ENCODE measurements around the gene CCL25. TPM values are rescaled to one million over a fixed set of nuclear protein-coding genes. Genes with fewer than 3 reads are reported as not detected.
A peak's percentile ranks its signal among the peaks of the same experiment; 100 is the strongest.
"Not testable (repeated sequence)": the region's sequence is repeated elsewhere in the genome, so short reads cannot be mapped to it uniquely, and the experiment has no call there.

CCL25 gene
- total RNA-seq, 2 experiments from 2014 or later = not detected

DNA sequence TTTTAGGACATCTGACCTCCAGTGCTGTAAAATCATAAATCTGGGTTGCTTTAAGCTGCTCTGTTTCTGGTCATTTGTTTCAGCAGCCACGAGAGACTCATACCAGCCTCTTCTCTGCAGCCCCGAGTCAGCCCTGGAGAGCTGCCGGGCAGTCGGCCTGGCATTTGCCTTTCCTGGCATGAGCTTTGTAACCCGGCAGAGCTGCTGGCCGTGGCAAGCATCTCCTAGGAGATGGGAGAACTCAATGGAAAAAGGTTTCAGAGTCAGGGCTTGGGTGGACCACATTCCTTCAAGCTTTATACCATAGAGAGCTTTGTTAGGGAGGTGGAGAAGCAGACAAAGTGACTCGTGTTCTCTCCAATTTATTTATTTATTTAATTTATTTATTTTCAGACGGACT lies 21.6 kb upstream of the CCL25 start:
- ChIA-PET CTCF (interaction anchor here (0.6 kb wide), 1 partner anchor 323 kb away, joined by 3 read pairs; no protein-coding TSS in a partner anchor), POLR2A (no interaction called here)
- Mint-ChIP-seq H3K4me1 (no peaks in the 10 kb centered on the region), H3K9me3 (no peaks in the 10 kb centered on the region), H3K27ac (no peak overlapping the region), H3K27me3 (peaks cover 5% of the 10 kb centered on the region), H3K4me3 (no peak overlapping the region), H3K36me3 (ENCODE audit: low read depth) (no peaks in the 10 kb centered on the region)
- DNase-seq = no peak

DNA sequence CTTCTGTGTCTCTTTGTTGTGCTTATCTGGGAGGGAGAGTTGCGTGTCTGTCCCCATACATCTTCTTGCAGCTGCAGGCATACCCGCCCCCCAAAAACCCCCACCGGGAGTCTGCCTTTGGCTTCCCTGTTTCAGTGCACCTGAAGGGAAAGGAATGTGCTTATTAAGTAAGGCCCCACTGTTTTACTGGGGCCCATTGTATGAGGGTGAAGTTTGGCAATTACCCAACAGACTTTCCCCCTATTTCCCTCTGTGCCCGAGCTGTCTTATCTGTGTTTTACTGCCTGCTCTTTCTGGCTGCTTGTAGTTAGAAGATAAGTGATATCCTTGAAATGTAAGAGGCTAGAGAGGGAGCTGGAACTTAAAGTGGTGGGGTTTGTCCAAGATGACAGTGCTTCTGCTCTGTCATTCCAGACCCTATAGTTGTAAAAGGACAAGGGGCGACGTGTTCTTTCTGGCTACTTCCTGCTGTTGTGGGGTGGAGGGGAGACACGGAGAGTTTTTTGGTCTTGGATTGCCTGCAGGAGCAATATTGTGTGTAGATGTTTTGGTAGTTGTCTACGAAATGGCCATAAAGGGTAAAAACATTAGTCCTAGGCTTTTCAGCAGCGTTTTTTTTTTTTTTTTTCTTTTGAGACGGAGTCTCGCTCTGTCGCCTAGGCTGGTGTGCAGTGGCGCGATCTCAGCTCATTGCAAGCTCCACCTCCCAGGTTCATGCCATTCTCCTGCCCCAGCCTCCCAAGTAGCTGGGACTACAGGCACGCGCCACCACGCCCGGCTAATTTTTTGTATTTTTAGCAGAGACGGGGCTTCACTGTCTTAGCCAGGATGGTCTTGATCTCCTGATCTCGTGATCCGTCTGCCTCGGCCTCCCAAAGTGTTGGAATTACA lies 19.0 kb upstream of the CCL25 start:
- H3K4me3 Mint-ChIP-seq; H3K27me3 Mint-ChIP-seq; H3K4me1 Mint-ChIP-seq; H3K9me3 Mint-ChIP-seq; POLR2A ChIA-PET; H3K27ac Mint-ChIP-seq; H3K36me3 Mint-ChIP-seq (ENCODE audit: low read depth); DNase-seq; CTCF ChIA-PET: not testable (repeated sequence)

DNA sequence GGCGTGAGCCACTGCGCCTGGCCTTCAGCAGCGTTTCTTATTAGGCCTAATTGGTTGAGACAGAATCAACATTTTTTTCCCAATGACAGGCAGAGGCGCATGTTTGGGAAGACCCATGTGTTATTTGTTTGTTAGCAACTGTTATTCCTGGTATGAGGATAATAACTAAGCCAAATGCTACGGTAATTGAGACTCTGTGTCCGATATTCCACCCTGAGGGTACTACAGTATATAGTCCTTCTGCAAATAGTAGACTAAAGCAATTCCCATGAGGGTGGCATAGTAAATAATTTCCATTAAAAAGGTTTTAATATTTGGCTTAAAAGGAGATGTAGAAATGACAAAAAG lies 18.4 kb upstream of the CCL25 start:
- POLR2A ChIA-PET = no interaction called here
- H3K4me3 Mint-ChIP-seq = no peak overlapping the region
- no peaks in the 10 kb centered on the region for H3K4me1 Mint-ChIP-seq
- peaks cover 7% of the 10 kb centered on the region for H3K27me3 Mint-ChIP-seq
- H3K9me3 Mint-ChIP-seq = no peaks in the 10 kb centered on the region
- H3K36me3 Mint-ChIP-seq (ENCODE audit: low read depth) = no peaks in the 10 kb centered on the region
- H3K27ac Mint-ChIP-seq = no peak overlapping the region
- CTCF ChIA-PET = no interaction called here
- no peak for DNase-seq

DNA sequence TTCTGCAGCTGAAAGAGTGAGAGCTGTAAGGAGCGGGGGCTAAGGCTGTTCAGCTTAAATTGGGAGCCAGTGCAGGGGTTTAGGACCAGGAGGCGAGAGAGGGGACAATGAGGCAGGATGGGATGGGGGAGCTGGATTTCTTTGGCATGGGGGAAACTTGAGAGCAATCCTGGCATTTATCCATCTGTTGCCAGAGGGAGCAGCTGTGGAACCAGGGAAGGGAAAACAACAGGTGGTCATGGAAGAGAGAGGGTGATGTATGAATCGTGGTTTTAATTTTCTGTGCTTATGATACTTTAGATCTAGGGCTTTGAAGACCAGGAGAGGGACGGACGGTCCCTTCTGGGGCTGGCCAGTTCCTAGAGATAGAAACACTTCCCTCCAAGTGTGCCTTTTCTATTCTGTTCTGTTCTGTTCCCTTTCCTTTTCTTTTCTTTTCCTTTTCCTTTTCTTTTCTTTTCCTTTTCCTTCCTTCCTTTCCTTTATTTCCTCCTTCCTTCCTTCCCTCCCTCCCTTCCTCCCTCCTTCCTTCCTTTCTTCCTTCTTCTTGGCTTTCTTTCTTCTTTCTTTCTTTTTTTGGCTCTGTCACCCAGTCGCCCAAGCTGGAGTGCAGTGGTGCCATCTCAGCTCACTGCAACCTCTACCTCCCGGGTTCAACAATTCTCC lies 16.0 kb upstream of the CCL25 start:
- Mint-ChIP-seq H3K9me3 (no peaks in the 10 kb centered on the region), H3K4me1 (no peaks in the 10 kb centered on the region), H3K4me3 (no peak overlapping the region), H3K27ac (no peak overlapping the region), H3K27me3 (peaks cover 7% of the 10 kb centered on the region), H3K36me3 (ENCODE audit: low read depth) (no peaks in the 10 kb centered on the region)
- ChIA-PET CTCF (no interaction called here), POLR2A (no interaction called here)
- DNase-seq = no peak

DNA sequence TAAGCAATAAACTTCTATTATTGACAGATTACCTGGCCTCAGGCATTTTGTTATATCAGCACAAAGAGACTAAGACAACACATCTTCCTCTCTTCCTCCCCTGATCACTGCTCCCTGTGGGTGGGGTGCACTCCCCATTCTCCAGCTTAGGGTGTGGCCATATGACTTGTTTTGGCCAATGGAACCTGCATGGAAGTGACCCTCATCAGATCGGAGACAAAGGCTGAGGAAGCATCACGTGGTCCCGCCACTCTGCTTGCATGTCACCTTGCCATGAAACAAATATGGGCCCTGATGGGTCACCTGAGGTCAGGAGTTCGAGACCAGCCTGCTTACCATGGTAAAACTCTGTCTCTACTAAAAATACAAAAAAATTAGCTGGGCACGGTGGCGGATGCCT lies 13.7 kb upstream of the CCL25 start:
- Mint-ChIP-seq H3K27me3 (peaks cover 7% of the 10 kb centered on the region), H3K4me3 (no peak overlapping the region), H3K9me3 (no peaks in the 10 kb centered on the region), H3K36me3 (ENCODE audit: low read depth) (no peaks in the 10 kb centered on the region), H3K4me1 (no peaks in the 10 kb centered on the region), H3K27ac (no peak overlapping the region)
- no peak for DNase-seq
- ChIA-PET POLR2A (no interaction called here), CTCF (no interaction called here)

DNA sequence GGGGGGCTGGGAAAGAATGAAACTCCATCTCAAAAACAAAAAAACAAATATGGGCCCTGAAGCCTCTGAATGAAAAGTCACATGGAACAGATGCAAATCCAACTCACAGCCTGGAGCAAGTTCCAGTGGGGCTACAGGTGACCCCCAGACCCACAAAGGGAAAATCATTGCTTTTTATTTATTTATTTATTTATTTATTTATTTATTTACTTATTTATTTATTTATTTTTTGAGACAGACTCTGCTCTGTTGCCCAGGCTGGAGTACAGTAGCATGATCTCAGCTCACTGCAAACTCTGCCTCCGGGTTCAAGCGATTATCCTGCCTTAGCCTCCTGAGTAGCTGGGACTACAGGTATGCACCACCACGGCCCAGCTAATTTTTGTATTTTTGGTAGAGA lies 13.3 kb upstream of the CCL25 start:
- CTCF ChIA-PET = no interaction called here
- no peaks in the 10 kb centered on the region for H3K4me1 Mint-ChIP-seq

DNA sequence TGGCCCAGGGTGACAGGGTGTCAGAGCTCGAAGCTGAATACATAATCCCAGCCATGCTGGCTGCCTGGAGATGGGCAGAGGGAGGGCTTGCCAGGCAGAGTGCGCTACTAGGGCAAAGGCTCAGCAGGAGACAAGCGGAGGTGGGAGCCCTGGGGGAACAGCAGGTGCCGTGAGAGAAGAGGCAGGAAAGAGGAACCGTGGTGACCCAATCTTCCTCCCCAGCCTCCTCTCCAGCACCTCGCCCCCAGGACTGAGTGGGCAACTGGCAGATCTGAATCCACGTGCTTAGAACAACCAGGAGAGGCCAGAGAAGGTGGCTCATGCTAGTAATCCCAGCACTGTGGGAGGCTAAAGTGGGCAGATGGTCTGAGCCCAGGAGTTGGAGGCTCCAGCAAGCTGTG lies 11.0 kb upstream of the CCL25 start:
- Mint-ChIP-seq H3K27me3 (peaks cover 2% of the 10 kb centered on the region), H3K27ac (no peak overlapping the region), H3K9me3 (no peaks in the 10 kb centered on the region), H3K4me3 (no peak overlapping the region), H3K4me1 (no peaks in the 10 kb centered on the region), H3K36me3 (ENCODE audit: low read depth) (no peaks in the 10 kb centered on the region)
- CTCF ChIA-PET = interaction anchor here (1.0 kb wide), 1 partner anchor 212 kb away, joined by 3 read pairs; no protein-coding TSS in a partner anchor
- POLR2A ChIA-PET = no interaction called here
- no peak for DNase-seq

More for the DNA sequence above, 13.3 kb upstream of the CCL25 start:
- H3K27ac Mint-ChIP-seq = no peak overlapping the region
- peaks cover 3% of the 10 kb centered on the region for H3K27me3 Mint-ChIP-seq
- DNase-seq = no peak
- no peaks in the 10 kb centered on the region for H3K36me3 Mint-ChIP-seq (ENCODE audit: low read depth)
- no peaks in the 10 kb centered on the region for H3K9me3 Mint-ChIP-seq
- POLR2A ChIA-PET = no interaction called here
- H3K4me3 Mint-ChIP-seq = no peak overlapping the region

DNA sequence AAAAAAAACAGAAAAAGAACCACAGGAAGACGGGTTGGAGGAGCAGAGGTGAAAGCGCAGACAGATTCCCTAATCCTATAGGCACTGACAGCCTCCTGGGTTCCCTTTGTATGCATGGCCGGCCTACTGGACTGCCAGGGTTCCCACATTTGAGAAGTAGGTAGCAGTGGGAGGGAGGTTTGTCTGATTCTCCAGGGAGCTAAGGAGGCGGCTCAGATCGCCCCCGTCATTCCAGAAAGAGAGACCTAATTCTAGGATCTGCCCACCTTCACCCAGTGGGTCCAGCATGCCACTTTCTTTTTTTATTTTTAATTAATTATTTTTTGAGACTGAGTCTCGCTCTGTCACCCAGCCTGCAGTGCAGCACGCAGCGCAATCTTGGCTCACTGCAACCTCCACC lies 9.7 kb upstream of the CCL25 start:
- Mint-ChIP-seq H3K36me3 (ENCODE audit: low read depth) (no peaks in the 10 kb centered on the region), H3K4me3 (no peak overlapping the region), H3K4me1 (peaks cover 5% of the 10 kb centered on the region), H3K9me3 (no peaks in the 10 kb centered on the region), H3K27me3 (peaks cover 4% of the 10 kb centered on the region), H3K27ac (no peak overlapping the region)
- POLR2A ChIA-PET = no interaction called here
- no peak for DNase-seq
- CTCF ChIA-PET = no interaction called here

DNA sequence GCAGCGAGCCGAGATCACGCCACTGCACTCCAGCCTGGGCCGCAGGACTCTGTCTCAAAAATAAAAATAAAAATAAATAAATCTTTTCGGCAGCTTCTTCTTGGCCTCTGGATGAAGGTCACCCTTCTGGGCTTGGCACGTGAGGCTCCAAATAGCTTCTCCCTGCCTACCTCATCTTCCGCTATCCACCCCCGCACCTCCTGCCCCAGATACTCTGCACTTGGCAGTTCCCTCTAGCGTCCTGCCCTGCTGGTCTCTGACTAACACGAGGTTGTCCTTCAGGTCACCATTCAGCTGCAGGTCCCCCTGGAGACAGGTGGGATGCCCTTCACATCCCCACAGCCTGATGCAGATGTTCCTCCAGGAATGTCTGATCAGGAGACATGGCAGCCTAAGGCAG lies 8.5 kb upstream of the CCL25 start:
- CTCF ChIA-PET = no interaction called here

DNA sequence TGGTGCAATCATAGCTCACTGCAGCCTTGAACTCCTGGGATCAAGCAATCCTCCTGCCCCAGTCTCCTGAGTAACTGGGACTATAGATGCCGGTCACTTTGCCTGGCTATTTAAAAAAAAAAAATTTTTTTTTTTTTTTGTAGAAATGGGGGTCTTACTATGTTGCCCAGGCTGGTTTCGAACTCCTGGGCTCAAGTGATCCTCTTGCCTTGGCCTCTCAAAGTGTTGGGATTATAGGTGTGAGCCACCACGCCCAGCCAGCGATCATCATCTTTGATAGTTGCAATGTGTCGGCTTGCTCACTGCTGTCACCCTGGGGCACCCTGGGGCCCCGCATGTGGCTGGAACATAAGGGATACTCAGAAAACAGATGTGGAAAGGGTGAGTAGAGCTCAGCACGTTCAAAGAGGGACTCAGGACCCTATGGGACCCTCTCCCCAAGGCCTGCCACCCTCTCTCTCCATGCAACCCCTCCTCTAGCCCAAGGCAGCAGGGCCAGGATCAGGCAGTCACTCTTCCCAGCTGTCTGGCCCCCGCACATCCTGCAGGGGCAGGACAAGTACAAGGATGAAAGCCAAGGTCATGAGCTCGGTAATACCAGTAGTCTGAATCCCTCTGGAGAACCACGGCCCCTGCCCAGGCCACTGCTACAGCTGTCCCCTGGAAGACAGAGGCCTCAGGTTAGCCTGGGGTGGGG lies 6.5 kb upstream of the CCL25 start:
- CTCF ChIA-PET = interaction anchor here (2.4 kb wide), 1 partner anchor 102 kb away, joined by 5 read pairs; no protein-coding TSS in a partner anchor

More for the DNA sequence above, 8.5 kb upstream of the CCL25 start:
- Mint-ChIP-seq H3K4me1 (peaks cover 5% of the 10 kb centered on the region), H3K36me3 (ENCODE audit: low read depth) (no peaks in the 10 kb centered on the region), H3K4me3 (no peak overlapping the region), H3K27me3 (peaks cover 4% of the 10 kb centered on the region), H3K9me3 (no peaks in the 10 kb centered on the region), H3K27ac (no peak overlapping the region)
- DNase-seq = no peak
- POLR2A ChIA-PET = no interaction called here

DNA sequence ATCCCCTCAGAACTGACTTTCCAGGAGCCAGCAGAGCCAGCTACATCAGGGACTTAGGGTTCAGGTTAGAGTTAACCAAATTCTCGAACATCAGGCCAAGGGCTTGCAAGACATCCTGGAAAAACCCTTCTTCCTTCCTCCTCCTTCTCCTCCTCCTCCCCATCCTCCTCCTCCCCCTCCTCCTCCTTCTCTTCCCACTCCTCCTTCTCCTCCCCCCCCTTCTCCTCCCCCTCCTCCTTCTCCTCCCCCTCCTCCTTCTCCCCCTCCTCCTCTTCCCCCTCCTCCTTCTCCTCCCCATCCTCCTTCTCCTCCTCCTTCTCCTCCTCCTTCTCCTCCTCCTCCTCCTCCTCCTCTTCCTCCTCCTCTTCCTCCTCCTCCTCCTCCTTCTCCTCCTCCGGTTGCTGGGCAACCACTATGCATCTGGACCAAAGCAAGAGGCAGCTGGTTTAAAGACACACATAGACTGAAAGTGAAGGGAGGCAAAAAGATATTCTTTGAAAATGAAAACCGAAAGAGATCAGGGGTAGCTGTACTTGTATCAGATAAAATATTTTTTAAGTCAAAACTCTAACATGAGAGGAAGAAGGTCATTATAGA lies 5.9 kb upstream of the CCL25 start:
- Mint-ChIP-seq H3K4me1 (peaks cover 11% of the 10 kb centered on the region), H3K27me3 (peaks cover 8% of the 10 kb centered on the region), H3K4me3 (no peak overlapping the region), H3K27ac (no peak overlapping the region), H3K9me3 (no peaks in the 10 kb centered on the region), H3K36me3 (ENCODE audit: low read depth) (no peaks in the 10 kb centered on the region)
- POLR2A ChIA-PET = no interaction called here
- CTCF ChIA-PET = interaction anchor here (0.7 to 2.4 kb wide), 2 partner anchors 39 to 102 kb away, joined by 3 to 5 read pairs; no protein-coding TSS in a partner anchor
- DNase-seq = no peak

More for the DNA sequence above, 6.5 kb upstream of the CCL25 start:
- POLR2A ChIA-PET = no interaction called here
- DNase-seq = no peak
- Mint-ChIP-seq H3K4me3 (no peak overlapping the region), H3K4me1 (peaks cover 11% of the 10 kb centered on the region), H3K9me3 (no peaks in the 10 kb centered on the region), H3K27ac (no peak overlapping the region), H3K27me3 (peaks cover 8% of the 10 kb centered on the region), H3K36me3 (ENCODE audit: low read depth) (no peaks in the 10 kb centered on the region)

DNA sequence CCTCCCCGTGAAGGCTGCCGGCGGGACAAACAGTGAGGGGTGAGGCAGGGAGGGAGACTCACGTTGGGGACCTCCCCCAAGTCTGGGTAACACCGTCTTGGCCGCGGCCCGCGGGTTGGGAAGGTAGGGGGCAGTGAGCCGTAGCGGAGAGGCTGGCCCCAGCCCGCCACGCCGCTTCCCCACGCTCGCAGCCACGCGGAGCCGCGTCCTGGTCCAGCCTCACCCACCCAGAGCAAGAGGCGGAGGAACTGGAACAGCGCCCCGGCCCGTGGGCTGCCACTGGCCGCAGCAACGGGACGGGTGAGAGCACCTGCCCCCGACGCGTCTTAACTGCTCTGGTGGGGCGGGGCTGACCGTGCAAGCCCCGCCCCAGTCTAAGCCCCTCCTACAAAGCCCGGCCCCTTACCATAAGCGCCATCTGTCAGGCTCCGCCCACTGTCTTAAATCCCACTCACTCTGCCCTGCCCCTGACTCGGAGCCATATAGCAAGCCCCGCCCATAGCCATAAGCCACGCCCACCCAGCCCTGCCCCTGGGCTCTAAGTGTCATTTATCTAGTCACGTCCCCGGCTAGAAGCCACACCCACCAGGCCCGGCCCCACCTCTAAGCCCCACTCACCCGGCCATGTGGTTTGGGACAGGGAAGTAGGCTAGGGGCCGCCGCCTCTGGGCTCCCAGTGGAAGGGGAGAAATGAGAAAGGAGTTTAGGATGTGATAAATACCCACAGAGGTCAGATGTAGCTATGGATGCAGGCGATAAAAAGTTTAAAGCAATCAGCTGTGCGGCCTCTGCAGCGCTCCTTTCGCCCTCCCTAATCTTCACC lies 2.1 kb upstream of the CCL25 start:
- no peaks in the 10 kb centered on the region for H3K36me3 Mint-ChIP-seq (ENCODE audit: low read depth)
- POLR2A ChIA-PET = no interaction called here
- CTCF ChIA-PET = no interaction called here
- H3K4me3 Mint-ChIP-seq = no peak overlapping the region
- DNase-seq = peak; percentile 77
- H3K27me3 Mint-ChIP-seq = peaks cover 8% of the 10 kb centered on the region
- peaks cover 16% of the 10 kb centered on the region for H3K4me1 Mint-ChIP-seq
- no peaks in the 10 kb centered on the region for H3K9me3 Mint-ChIP-seq
- no peak overlapping the region for H3K27ac Mint-ChIP-seq

Data from activated CD4-positive, alpha-beta memory T cell treated with anti-CD3 and anti-CD28 coated beads, Interleukin-2, amount 10 ng/mL, durations not matched to agents 7 days and 5 days (primary cell).